Ishikawa (cell line): Measurements from ENCODE around the gene FBXO41.

Experiments
- CREB1 ChIP-seq: IDR thresholded peaks from 2 replicates; pipeline ENCODE4 v1.6.1; 2012; ENCODE audit warnings: low read depth
- EGR1 ChIP-seq: IDR thresholded peaks from 2 replicates; pipeline ENCODE4 v1.6.1; 2012
- EP300 ChIP-seq: IDR thresholded peaks from 2 replicates; pipeline ENCODE4 v1.6.1; 2012; ENCODE audit warnings: borderline replicate concordance
- TCF12 ChIP-seq: IDR thresholded peaks from 2 replicates; pipeline ENCODE4 v1.6.1; 2012; ENCODE audit warnings: low read depth
- TEAD4 ChIP-seq: IDR thresholded peaks from 2 replicates; pipeline ENCODE4 v1.6.1; 2012
- YY1 ChIP-seq: IDR thresholded peaks from 2 replicates; pipeline ENCODE4 v1.6.1; 2012; ENCODE audit warnings: low read depth
- TF ChIP-seq, protein P1 (sequence below): IDR thresholded peaks from 2 replicates; pipeline ENCODE4 v1.6.1; 2012
- TF ChIP-seq, protein P2 (sequence below): IDR thresholded peaks from 2 replicates; pipeline ENCODE4 v1.6.1; 2012; ENCODE audit warnings: low read depth, mild to moderate bottlenecking

DNA sequence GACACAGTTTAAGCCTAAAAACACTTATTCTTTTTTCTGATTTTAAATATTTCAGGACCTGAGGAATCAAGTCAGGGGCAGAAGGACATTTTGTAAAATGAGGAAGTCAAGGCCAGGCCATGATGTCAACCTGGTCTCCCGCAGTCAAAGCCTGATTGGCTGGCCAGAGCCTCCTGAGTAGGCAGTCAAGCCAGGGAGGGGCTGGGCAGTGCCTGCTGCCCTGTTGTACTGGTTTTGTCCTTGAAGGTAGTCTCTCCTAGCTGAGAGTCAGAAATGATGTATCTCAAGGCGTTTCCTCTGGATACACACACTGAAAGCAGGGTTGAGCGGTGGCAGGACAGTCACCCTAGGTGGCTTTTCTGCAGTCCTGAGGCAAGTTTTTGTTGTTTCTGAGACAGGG, 30.4 kb downstream of the FBXO41 start:
- TF ChIP-seq TCF12 (no peak), EGR1 (no peak), EP300 (no peak), CREB1 (no peak), YY1 (no peak), TEAD4 (no peak)
- TF ChIP-seq, protein P1, sequence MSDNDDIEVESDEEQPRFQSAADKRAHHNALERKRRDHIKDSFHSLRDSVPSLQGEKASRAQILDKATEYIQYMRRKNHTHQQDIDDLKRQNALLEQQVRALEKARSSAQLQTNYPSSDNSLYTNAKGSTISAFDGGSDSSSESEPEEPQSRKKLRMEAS, result no peak
- TF ChIP-seq, protein P2, sequence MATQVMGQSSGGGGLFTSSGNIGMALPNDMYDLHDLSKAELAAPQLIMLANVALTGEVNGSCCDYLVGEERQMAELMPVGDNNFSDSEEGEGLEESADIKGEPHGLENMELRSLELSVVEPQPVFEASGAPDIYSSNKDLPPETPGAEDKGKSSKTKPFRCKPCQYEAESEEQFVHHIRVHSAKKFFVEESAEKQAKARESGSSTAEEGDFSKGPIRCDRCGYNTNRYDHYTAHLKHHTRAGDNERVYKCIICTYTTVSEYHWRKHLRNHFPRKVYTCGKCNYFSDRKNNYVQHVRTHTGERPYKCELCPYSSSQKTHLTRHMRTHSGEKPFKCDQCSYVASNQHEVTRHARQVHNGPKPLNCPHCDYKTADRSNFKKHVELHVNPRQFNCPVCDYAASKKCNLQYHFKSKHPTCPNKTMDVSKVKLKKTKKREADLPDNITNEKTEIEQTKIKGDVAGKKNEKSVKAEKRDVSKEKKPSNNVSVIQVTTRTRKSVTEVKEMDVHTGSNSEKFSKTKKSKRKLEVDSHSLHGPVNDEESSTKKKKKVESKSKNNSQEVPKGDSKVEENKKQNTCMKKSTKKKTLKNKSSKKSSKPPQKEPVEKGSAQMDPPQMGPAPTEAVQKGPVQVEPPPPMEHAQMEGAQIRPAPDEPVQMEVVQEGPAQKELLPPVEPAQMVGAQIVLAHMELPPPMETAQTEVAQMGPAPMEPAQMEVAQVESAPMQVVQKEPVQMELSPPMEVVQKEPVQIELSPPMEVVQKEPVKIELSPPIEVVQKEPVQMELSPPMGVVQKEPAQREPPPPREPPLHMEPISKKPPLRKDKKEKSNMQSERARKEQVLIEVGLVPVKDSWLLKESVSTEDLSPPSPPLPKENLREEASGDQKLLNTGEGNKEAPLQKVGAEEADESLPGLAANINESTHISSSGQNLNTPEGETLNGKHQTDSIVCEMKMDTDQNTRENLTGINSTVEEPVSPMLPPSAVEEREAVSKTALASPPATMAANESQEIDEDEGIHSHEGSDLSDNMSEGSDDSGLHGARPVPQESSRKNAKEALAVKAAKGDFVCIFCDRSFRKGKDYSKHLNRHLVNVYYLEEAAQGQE, result no peak
